Measurements from ENCODE around the gene CCNT1. TPM values are rescaled to one million over a fixed set of nuclear protein-coding genes. Genes with fewer than 3 reads are reported as not detected.

CCNT1 gene
- total and polyA plus RNA-seq, 2 of the 13 experiments (the other 11 are each of a cell fraction or from before 2014, with no cell fraction given): 18.0 to 28.2 TPM

GRCh38 chr12:48681710-48682532, 34.6 kb downstream of the CCNT1 start, which contains the start of gene KANSL2 (continued):
- TF ChIP-seq, protein P1, sequence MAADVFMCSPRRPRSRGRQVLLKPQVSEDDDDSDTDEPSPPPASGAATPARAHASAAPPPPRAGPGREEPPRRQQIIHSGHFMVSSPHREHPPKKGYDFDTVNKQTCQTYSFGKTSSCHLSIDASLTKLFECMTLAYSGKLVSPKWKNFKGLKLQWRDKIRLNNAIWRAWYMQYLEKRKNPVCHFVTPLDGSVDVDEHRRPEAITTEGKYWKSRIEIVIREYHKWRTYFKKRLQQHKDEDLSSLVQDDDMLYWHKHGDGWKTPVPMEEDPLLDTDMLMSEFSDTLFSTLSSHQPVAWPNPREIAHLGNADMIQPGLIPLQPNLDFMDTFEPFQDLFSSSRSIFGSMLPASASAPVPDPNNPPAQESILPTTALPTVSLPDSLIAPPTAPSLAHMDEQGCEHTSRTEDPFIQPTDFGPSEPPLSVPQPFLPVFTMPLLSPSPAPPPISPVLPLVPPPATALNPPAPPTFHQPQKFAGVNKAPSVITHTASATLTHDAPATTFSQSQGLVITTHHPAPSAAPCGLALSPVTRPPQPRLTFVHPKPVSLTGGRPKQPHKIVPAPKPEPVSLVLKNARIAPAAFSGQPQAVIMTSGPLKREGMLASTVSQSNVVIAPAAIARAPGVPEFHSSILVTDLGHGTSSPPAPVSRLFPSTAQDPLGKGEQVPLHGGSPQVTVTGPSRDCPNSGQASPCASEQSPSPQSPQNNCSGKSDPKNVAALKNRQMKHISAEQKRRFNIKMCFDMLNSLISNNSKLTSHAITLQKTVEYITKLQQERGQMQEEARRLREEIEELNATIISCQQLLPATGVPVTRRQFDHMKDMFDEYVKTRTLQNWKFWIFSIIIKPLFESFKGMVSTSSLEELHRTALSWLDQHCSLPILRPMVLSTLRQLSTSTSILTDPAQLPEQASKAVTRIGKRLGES (CRISPR knock-in tag; IDR thresholded peaks at IDR 0.05; ENCODE audit: borderline replicate concordance): no peak
- TF ChIP-seq HNRNPK (IDR thresholded peaks at IDR 0.05; ENCODE audit: low read depth, low read length, poor library complexity, severe bottlenecking) (no peak), ZNF839 (CRISPR knock-in tag; IDR thresholded peaks at IDR 0.05; ENCODE audit: borderline replicate concordance) (0 out of 2 replicates have a peak, but pooled peaks have one; percentile 15), RFX3 (CRISPR knock-in tag; IDR thresholded peaks at IDR 0.05) (no peak), ZFP41 (CRISPR knock-in tag; IDR thresholded peaks at IDR 0.05; ENCODE audit: borderline replicate concordance) (no peak), ZUFSP (CRISPR knock-in tag; IDR thresholded peaks at IDR 0.05; ENCODE audit: borderline replicate concordance) (no peak), MAZ (IDR thresholded peaks at IDR 0.05; ENCODE audit: borderline replicate concordance, low read depth, low read length) (no peak), MAZ (CRISPR knock-in tag; IDR thresholded peaks at IDR 0.05; ENCODE audit: low read depth) (peak; percentile 77; the same call in 1 of the 2 replicates), ZNF747 (CRISPR knock-in tag; IDR thresholded peaks at IDR 0.05; ENCODE audit: borderline replicate concordance) (0 out of 2 replicates have a peak, but pooled peaks have one; percentile 29)
- TF ChIP-seq, protein P2, sequence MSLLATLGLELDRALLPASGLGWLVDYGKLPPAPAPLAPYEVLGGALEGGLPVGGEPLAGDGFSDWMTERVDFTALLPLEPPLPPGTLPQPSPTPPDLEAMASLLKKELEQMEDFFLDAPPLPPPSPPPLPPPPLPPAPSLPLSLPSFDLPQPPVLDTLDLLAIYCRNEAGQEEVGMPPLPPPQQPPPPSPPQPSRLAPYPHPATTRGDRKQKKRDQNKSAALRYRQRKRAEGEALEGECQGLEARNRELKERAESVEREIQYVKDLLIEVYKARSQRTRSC (CRISPR knock-in tag; IDR thresholded peaks at IDR 0.05; ENCODE audit: low read depth): no peak
- TF ChIP-seq, protein P3, sequence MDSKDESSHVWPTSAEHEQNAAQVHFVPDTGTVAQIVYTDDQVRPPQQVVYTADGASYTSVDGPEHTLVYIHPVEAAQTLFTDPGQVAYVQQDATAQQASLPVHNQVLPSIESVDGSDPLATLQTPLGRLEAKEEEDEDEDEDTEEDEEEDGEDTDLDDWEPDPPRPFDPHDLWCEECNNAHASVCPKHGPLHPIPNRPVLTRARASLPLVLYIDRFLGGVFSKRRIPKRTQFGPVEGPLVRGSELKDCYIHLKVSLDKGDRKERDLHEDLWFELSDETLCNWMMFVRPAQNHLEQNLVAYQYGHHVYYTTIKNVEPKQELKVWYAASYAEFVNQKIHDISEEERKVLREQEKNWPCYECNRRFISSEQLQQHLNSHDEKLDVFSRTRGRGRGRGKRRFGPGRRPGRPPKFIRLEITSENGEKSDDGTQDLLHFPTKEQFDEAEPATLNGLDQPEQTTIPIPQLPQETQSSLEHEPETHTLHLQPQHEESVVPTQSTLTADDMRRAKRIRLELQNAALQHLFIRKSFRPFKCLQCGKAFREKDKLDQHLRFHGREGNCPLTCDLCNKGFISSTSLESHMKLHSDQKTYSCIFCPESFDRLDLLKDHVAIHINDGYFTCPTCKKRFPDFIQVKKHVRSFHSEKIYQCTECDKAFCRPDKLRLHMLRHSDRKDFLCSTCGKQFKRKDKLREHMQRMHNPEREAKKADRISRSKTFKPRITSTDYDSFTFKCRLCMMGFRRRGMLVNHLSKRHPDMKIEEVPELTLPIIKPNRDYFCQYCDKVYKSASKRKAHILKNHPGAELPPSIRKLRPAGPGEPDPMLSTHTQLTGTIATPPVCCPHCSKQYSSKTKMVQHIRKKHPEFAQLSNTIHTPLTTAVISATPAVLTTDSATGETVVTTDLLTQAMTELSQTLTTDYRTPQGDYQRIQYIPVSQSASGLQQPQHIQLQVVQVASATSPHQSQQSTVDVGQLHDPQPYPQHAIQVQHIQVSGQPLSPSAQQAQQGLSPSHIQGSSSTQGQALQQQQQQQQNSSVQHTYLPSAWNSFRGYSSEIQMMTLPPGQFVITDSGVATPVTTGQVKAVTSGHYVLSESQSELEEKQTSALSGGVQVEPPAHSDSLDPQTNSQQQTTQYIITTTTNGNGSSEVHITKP (CRISPR knock-in tag; IDR thresholded peaks at IDR 0.05; ENCODE audit: low read depth): 0 out of 2 replicates have a peak, but pooled peaks have one; percentile 46
- TF ChIP-seq, protein P4, sequence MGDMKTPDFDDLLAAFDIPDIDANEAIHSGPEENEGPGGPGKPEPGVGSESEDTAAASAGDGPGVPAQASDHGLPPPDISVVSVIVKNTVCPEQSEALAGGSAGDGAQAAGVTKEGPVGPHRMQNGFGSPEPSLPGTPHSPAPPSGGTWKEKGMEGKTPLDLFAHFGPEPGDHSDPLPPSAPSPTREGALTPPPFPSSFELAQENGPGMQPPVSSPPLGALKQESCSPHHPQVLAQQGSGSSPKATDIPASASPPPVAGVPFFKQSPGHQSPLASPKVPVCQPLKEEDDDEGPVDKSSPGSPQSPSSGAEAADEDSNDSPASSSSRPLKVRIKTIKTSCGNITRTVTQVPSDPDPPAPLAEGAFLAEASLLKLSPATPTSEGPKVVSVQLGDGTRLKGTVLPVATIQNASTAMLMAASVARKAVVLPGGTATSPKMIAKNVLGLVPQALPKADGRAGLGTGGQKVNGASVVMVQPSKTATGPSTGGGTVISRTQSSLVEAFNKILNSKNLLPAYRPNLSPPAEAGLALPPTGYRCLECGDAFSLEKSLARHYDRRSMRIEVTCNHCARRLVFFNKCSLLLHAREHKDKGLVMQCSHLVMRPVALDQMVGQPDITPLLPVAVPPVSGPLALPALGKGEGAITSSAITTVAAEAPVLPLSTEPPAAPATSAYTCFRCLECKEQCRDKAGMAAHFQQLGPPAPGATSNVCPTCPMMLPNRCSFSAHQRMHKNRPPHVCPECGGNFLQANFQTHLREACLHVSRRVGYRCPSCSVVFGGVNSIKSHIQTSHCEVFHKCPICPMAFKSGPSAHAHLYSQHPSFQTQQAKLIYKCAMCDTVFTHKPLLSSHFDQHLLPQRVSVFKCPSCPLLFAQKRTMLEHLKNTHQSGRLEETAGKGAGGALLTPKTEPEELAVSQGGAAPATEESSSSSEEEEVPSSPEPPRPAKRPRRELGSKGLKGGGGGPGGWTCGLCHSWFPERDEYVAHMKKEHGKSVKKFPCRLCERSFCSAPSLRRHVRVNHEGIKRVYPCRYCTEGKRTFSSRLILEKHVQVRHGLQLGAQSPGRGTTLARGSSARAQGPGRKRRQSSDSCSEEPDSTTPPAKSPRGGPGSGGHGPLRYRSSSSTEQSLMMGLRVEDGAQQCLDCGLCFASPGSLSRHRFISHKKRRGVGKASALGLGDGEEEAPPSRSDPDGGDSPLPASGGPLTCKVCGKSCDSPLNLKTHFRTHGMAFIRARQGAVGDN (CRISPR knock-in tag; IDR thresholded peaks at IDR 0.05): peak; percentile 92
